Choroid plexus epithelial cell (primary cell): ENCODE results near the gene LRRIQ4.

ENCODE experiments used
- DNase-seq: peaks from one replicate; pipeline ENCODE4 v3.0.0-alpha.2; 2010; ENCODE audit warnings: low read depth
- H3K4me3 ChIP-seq: 2 replicates; pipeline ENCODE4 v1.5.1; 2011; ENCODE audit warnings: low read depth, mild to moderate bottlenecking, control low read depth, low read length, moderate library complexity
- CTCF ChIP-seq: conservative IDR thresholded peaks from 2 replicates; pipeline ENCODE4 v1.5.1; 2011; ENCODE audit warnings: low read depth, mild to moderate bottlenecking, control low read depth, inconsistent platforms, low read length, moderate library complexity

The LRRIQ4 gene

GRCh38 chr3:169822540-169822939 lies 9.9 kb downstream of the LRRIQ4 start:
- DNase-seq = no peak
- no peak for TF ChIP-seq CTCF

GRCh38 chr3:169822983-169823382 lies 10.3 kb downstream of the LRRIQ4 start:
- H3K4me3 ChIP-seq = no peak overlapping the region
- no peak for TF ChIP-seq CTCF
- no peak for DNase-seq

More at GRCh38 chr3:169822540-169822939, 9.9 kb downstream of the LRRIQ4 start:
- H3K4me3 ChIP-seq = no peak overlapping the region

- TF ChIP-seq CTCF = no peak
- no peak for DNase-seq
- H3K4me3 ChIP-seq = no peak overlapping the region
Measured at GRCh38 chr3:169825316-169825715, 12.6 kb downstream of the LRRIQ4 start.

GRCh38 chr3:169827712-169828111 lies 15.0 kb downstream of the LRRIQ4 start:
- DNase-seq = no peak
- no peak overlapping the region for H3K4me3 ChIP-seq
- TF ChIP-seq CTCF = no peak

GRCh38 chr3:169835533-169835932 lies 22.9 kb downstream of the LRRIQ4 start:
- no peak overlapping the region for H3K4me3 ChIP-seq
- TF ChIP-seq CTCF = no peak
- DNase-seq = no peak

- no peak for DNase-seq
- no peak overlapping the region for H3K4me3 ChIP-seq
- no peak for TF ChIP-seq CTCF
Measured at GRCh38 chr3:169836078-169836941, 23.6 kb downstream of the LRRIQ4 start.

- TF ChIP-seq CTCF = no peak
- H3K4me3 ChIP-seq = no peak overlapping the region
- DNase-seq = no peak
Measured at GRCh38 chr3:169836942-169837275, 24.2 kb downstream of the LRRIQ4 start.
